Neural cell (in vitro differentiated cells): ENCODE data around the gene TICAM1. TPM values are rescaled to one million over a fixed set of nuclear protein-coding genes. Genes with fewer than 3 reads are reported as not detected.
A peak's percentile ranks its signal among the peaks of the same experiment; 100 is the strongest.

Experiments used
- H2AFZ ChIP-seq: fragments of 200-600, 300-800 bp; sonication (generic), shearing (Covaris generic); 2 replicates; pipeline ENCODE4 v1.6.0; 2014; ENCODE audit warnings: low read depth, mild to moderate bottlenecking, antibody characterized with exemption, low read length, moderate library complexity
- H3F3A ChIP-seq: fragments of 200-600 bp; shearing (Covaris generic); 2 replicates; pipeline ENCODE4 v1.6.1; 2016; ENCODE audit warnings: mild to moderate bottlenecking, moderate library complexity, mixed read lengths, antibody characterized with exemption, low read length; ENCODE audit not compliant: insufficient read depth, poor library complexity, severe bottlenecking
- H3K27ac ChIP-seq: fragments of 200-600, 300-800 bp; sonication (generic), shearing (Covaris generic); 2 replicates; pipeline ENCODE4 v1.5.1; 2014; ENCODE audit warnings: mild to moderate bottlenecking, low read length, moderate library complexity
- H3K27me3 ChIP-seq: fragments of 300-800, 200-600 bp; sonication (generic), shearing (Covaris generic); 2 replicates; pipeline ENCODE4 v1.6.0; 2014; ENCODE audit warnings: mild to moderate bottlenecking, low read depth, low read length, moderate library complexity; ENCODE audit not compliant: insufficient read depth
- H3K36me3 ChIP-seq: fragments of 300-800, 200-600 bp; sonication (generic), shearing (Covaris generic); 2 replicates; pipeline ENCODE4 v1.5.1; 2014; ENCODE audit warnings: mild to moderate bottlenecking, antibody characterized with exemption, low read length, moderate library complexity; ENCODE audit not compliant: insufficient read depth
- H3K4me2 ChIP-seq: fragments of 300-800, 200-600 bp; sonication (generic), shearing (Covaris generic); 2 replicates; pipeline ENCODE4 v1.6.0; 2014; ENCODE audit warnings: mild to moderate bottlenecking, low read length
- H3K4me3 ChIP-seq: fragments of 300-800, 200-600 bp; sonication (generic), shearing (Covaris generic); 2 replicates; pipeline ENCODE4 v1.5.1; 2014; ENCODE audit warnings: mild to moderate bottlenecking, low read length, moderate library complexity
- H3K79me2 ChIP-seq: fragments of 200-600 bp; shearing (Covaris generic); replicated peaks from 2 replicates; pipeline ENCODE4 v1.6.0; 2014; ENCODE audit warnings: mild to moderate bottlenecking, low read length, moderate library complexity; ENCODE audit not compliant: insufficient read depth
- H3K9ac ChIP-seq: fragments of 300-800, 200-600 bp; sonication (generic), shearing (Covaris generic); 2 replicates; pipeline ENCODE4 v1.6.1; 2016; ENCODE audit warnings: mild to moderate bottlenecking, low read length, mixed read lengths
- H3K9me2 ChIP-seq: fragments of 200-600 bp; shearing (Covaris generic); 2 replicates; pipeline ENCODE4 v1.6.1; 2016; ENCODE audit warnings: mild to moderate bottlenecking, low read length, mixed read lengths; ENCODE audit not compliant: insufficient read depth
- H3K9me3 ChIP-seq: fragments of 200-600, 300-800 bp; sonication (generic), shearing (Covaris generic); 2 replicates; pipeline ENCODE4 v1.6.1; 2016; ENCODE audit warnings: mild to moderate bottlenecking, mixed run types, low read length, moderate library complexity, mixed read lengths
- H4K20me1 ChIP-seq: fragments of 200-600 bp; shearing (Covaris generic); 2 replicates; pipeline ENCODE4 v1.6.1; 2016; ENCODE audit warnings: mild to moderate bottlenecking, mixed run types; ENCODE audit not compliant: insufficient read depth
- EP300 ChIP-seq: fragments of 450-650 bp; conservative IDR thresholded peaks from 2 replicates; pipeline ENCODE4 v1.6.1; 2014; ENCODE audit warnings: antibody characterized with exemption, mild to moderate bottlenecking, moderate library complexity; ENCODE audit not compliant: poor library complexity, severe bottlenecking
- EZH2 ChIP-seq: fragments of 200-600, 300-800 bp; shearing (Covaris generic), sonication (generic); IDR thresholded peaks from 2 replicates; pipeline ENCODE4 v1.6.1; 2014; ENCODE audit warnings: antibody characterized with exemption, low read length, borderline replicate concordance, mild to moderate bottlenecking; ENCODE audit not compliant: insufficient read depth, poor library complexity, severe bottlenecking
- MXI1 ChIP-seq: fragments of 450-650 bp; conservative IDR thresholded peaks from 2 replicates; pipeline ENCODE4 v1.6.1; 2014; ENCODE audit warnings: antibody characterized with exemption, mild to moderate bottlenecking; ENCODE audit not compliant: poor library complexity, severe bottlenecking
- POLR2AphosphoS5 ChIP-seq: IDR thresholded peaks from 2 replicates; pipeline ENCODE4 v1.6.1; 2012
- RAD21 ChIP-seq: fragments of 450-650 bp; conservative IDR thresholded peaks from 2 replicates; pipeline ENCODE4 v1.6.1; 2014; ENCODE audit warnings: antibody characterized with exemption, mild to moderate bottlenecking, moderate library complexity
- SMC3 ChIP-seq: fragments of 450-650 bp; conservative IDR thresholded peaks from 2 replicates; pipeline ENCODE4 v1.6.1; 2014; ENCODE audit warnings: antibody characterized with exemption, mild to moderate bottlenecking, moderate library complexity; ENCODE audit not compliant: poor library complexity
- TAF1 ChIP-seq: IDR thresholded peaks from 2 replicates; pipeline ENCODE4 v1.6.1; 2012; ENCODE audit warnings: low read depth
- polyA plus RNA-seq: library from polyadenylated mRNA; depleted of rRNA; stranded (reverse); fragments of >200 nt; gene quantifications from 2 replicates; pipeline ENCODE4 v1.2.3, GENCODE V29; 2014
- TF ChIP-seq, protein P1 (sequence below): IDR thresholded peaks from 2 replicates; pipeline ENCODE4 v1.6.1; 2012; ENCODE audit warnings: borderline replicate concordance
- TF ChIP-seq, protein P2 (sequence below): fragments of 450-650 bp; IDR thresholded peaks from 2 replicates; pipeline ENCODE4 v1.5.1; 2014; ENCODE audit warnings: antibody characterized with exemption, mild to moderate bottlenecking, moderate library complexity; ENCODE audit not compliant: poor library complexity, severe bottlenecking

Gene TICAM1
- polyA plus RNA-seq, 1 donor from 2014 or later = not detected

DNA sequence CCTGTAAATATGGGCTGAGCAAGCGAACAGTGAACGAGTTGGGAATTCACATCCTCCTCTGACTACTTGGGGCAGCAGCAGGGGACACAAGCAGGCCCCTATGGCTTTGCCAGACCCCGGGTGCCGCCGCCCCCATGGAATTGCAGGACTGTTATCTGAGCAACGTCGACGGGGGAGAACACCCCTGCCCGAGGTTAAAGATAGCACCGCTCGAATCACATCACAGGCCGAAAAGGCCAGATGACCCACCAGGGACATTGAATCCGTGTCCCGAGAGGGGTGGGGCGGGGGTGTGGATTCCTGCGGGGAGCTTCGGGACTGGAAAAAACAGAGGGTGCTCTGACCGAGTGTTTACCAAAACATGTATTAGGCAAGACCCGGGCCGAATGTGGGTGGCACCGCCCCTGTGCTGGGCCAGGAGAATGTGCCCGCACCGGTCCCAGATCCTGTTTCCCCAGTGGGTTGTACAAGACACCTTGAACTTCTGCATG, 30.9 kb downstream of the TICAM1 start:
- Histone ChIP-seq H3K9me3 (no peaks in the 10 kb centered on the region), H3K79me2 (peaks cover 8% of the 10 kb centered on the region), H3K9me2 (no peaks in the 10 kb centered on the region), H3K36me3 (peaks cover 5% of the 10 kb centered on the region), H3K9ac (no peak overlapping the region), H4K20me1 (no peaks in the 10 kb centered on the region), H3K4me2 (no peak overlapping the region), H3K27ac (no peak overlapping the region), H3F3A (no peaks in the 10 kb centered on the region), H3K4me3 (no peak overlapping the region), H3K27me3 (no peaks in the 10 kb centered on the region), H2AFZ (no peak overlapping the region)
- no peak for TF ChIP-seq POLR2AphosphoS5
- no peak for TF ChIP-seq RAD21
- no peak for TF ChIP-seq EZH2
- TF ChIP-seq, protein P1, sequence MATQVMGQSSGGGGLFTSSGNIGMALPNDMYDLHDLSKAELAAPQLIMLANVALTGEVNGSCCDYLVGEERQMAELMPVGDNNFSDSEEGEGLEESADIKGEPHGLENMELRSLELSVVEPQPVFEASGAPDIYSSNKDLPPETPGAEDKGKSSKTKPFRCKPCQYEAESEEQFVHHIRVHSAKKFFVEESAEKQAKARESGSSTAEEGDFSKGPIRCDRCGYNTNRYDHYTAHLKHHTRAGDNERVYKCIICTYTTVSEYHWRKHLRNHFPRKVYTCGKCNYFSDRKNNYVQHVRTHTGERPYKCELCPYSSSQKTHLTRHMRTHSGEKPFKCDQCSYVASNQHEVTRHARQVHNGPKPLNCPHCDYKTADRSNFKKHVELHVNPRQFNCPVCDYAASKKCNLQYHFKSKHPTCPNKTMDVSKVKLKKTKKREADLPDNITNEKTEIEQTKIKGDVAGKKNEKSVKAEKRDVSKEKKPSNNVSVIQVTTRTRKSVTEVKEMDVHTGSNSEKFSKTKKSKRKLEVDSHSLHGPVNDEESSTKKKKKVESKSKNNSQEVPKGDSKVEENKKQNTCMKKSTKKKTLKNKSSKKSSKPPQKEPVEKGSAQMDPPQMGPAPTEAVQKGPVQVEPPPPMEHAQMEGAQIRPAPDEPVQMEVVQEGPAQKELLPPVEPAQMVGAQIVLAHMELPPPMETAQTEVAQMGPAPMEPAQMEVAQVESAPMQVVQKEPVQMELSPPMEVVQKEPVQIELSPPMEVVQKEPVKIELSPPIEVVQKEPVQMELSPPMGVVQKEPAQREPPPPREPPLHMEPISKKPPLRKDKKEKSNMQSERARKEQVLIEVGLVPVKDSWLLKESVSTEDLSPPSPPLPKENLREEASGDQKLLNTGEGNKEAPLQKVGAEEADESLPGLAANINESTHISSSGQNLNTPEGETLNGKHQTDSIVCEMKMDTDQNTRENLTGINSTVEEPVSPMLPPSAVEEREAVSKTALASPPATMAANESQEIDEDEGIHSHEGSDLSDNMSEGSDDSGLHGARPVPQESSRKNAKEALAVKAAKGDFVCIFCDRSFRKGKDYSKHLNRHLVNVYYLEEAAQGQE = no peak
- no peak for TF ChIP-seq SMC3
- TF ChIP-seq EP300 = no peak
- TF ChIP-seq, protein P2, sequence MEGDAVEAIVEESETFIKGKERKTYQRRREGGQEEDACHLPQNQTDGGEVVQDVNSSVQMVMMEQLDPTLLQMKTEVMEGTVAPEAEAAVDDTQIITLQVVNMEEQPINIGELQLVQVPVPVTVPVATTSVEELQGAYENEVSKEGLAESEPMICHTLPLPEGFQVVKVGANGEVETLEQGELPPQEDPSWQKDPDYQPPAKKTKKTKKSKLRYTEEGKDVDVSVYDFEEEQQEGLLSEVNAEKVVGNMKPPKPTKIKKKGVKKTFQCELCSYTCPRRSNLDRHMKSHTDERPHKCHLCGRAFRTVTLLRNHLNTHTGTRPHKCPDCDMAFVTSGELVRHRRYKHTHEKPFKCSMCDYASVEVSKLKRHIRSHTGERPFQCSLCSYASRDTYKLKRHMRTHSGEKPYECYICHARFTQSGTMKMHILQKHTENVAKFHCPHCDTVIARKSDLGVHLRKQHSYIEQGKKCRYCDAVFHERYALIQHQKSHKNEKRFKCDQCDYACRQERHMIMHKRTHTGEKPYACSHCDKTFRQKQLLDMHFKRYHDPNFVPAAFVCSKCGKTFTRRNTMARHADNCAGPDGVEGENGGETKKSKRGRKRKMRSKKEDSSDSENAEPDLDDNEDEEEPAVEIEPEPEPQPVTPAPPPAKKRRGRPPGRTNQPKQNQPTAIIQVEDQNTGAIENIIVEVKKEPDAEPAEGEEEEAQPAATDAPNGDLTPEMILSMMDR = no peak
- TF ChIP-seq TAF1 = no peak
- no peak for TF ChIP-seq MXI1

DNA sequence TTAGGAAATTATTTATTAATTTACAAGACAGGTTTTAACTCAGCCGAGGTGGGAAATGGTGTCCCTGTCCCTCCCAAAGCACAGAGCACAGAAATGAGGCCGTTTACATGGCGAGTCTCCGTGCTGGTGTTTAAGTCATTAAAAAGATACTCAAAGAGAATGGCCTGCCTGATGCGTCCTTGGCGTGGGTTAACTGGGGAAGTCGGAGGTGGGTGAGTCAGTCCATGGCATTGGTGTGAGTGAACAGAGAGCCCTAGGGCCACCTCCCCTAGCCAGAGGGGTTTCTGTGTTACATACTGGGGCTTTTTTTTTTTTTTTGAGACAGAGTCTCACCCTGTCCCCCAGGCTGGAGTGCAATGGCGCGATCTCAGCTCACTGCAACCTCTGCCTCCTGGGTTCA, 36.1 kb downstream of the TICAM1 start:
- TF ChIP-seq MXI1 = no peak
- TF ChIP-seq SMC3 = no peak
- no peak for TF ChIP-seq TAF1
- TF ChIP-seq POLR2AphosphoS5 = no peak
- TF ChIP-seq, protein P1 = no peak
- TF ChIP-seq EP300 = no peak
- TF ChIP-seq, protein P2 = no peak
- TF ChIP-seq RAD21 = no peak
- TF ChIP-seq EZH2 = no peak
- H3K4me3 ChIP-seq = peak overlapping the region; percentile 40

More for the DNA sequence above, 36.1 kb downstream of the TICAM1 start:
- H3F3A ChIP-seq = no peaks in the 10 kb centered on the region
- H3K27ac ChIP-seq = no peak overlapping the region
- H3K79me2 ChIP-seq = peaks cover 36% of the 10 kb centered on the region
- no peak overlapping the region for H2AFZ ChIP-seq
- no peak overlapping the region for H3K4me2 ChIP-seq
- no peak overlapping the region for H3K9ac ChIP-seq
- H3K9me3 ChIP-seq = no peaks in the 10 kb centered on the region
- H4K20me1 ChIP-seq = no peaks in the 10 kb centered on the region
- H3K27me3 ChIP-seq = no peaks in the 10 kb centered on the region
- peaks cover 5% of the 10 kb centered on the region for H3K36me3 ChIP-seq
- no peaks in the 10 kb centered on the region for H3K9me2 ChIP-seq
